A549 (cell line): Measurements from ENCODE around the gene TMPRSS11E.

Experiments
- CHD2 ChIP-seq: fragments of 150-350 bp; IDR thresholded peaks from 2 replicates; pipeline ENCODE4 v1.6.1; 2014; ENCODE audit warnings: low read length; ENCODE audit not compliant: partially characterized antibody
- CTCF ChIP-seq: fragments of >200 bp; sonication (Bioruptor Twin); formaldehyde crosslinking; IDR thresholded peaks from 3 replicates; pipeline ENCODE4 v1.5.1; 2016
- EHMT2 ChIP-seq: fragments of 200-600 bp; sonication (generic); IDR thresholded peaks from 2 replicates; pipeline ENCODE4 v1.6.1; 2016; ENCODE audit warnings: antibody characterized with exemption, low read depth, mild to moderate bottlenecking, moderate library complexity
- EP300 ChIP-seq, 2 experiments: fragments of >200 bp; sonication (Bioruptor Twin); formaldehyde crosslinking; IDR thresholded peaks; 2 replicates in 1 of 2; 3 replicates in 1 of 2; pipeline ENCODE4 v1.6.1; 2016 to 2017
- FOSL2 ChIP-seq, 2 experiments: fragments of 450-650 bp in 1 of 2; fragments of >200 bp in 1 of 2; sonication (Bioruptor Twin) in 1 of 2; formaldehyde crosslinking; IDR thresholded peaks; 2 replicates each; pipeline versions ENCODE4 v1.5.0 to v1.6.1; 2016 to 2020; ENCODE audit warnings: mild to moderate bottlenecking in 1 of 2, moderate library complexity in 1 of 2
- MAFK ChIP-seq: fragments of 450-650 bp; IDR thresholded peaks from 2 replicates; pipeline ENCODE4 v1.6.1; 2014; ENCODE audit not compliant: partially characterized antibody
- MAX ChIP-seq: IDR thresholded peaks from 2 replicates; pipeline ENCODE4 v1.6.1; 2012
- NFE2L2 ChIP-seq: fragments of 150-350 bp; conservative IDR thresholded peaks from 2 replicates; pipeline ENCODE4 v1.6.1; 2014; ENCODE audit warnings: low read length
- POLR2A ChIP-seq: IDR thresholded peaks from 2 replicates; pipeline ENCODE4 v1.6.1; 2012; ENCODE audit warnings: mild to moderate bottlenecking, low read length
- RAD21 ChIP-seq, 2 experiments: fragments of >200 bp in 1 of 2; sonication (Bioruptor Twin) in 1 of 2; formaldehyde crosslinking in 1 of 2; IDR thresholded peaks in 1 of 2; conservative IDR thresholded peaks in 1 of 2; 2 replicates in 1 of 2; 3 replicates in 1 of 2; pipeline ENCODE4 v1.6.1; 2012 to 2018; ENCODE audit warnings: inconsistent platforms in 1 of 2
- RARB ChIP-seq: fragments of 250-450 bp; sonication (Bioruptor Pico); IDR thresholded peaks from 2 replicates; pipeline ENCODE4 v1.8.0; 2021; ENCODE audit warnings: mild to moderate bottlenecking, moderate library complexity
- RCOR1 ChIP-seq: fragments of 150-350 bp; IDR thresholded peaks from 2 replicates; pipeline ENCODE4 v1.6.1; 2014; ENCODE audit warnings: antibody characterized with exemption, low read length, low read depth
- RFX5 ChIP-seq: fragments of 450-650 bp; IDR thresholded peaks from 2 replicates; pipeline ENCODE4 v1.7.1; 2014; ENCODE audit warnings: antibody characterized with exemption, mild to moderate bottlenecking, moderate library complexity

- no peak for TF ChIP-seq CTCF
- TF ChIP-seq CHD2 = no peak
- TF ChIP-seq FOSL2 (IDR thresholded peaks at IDR 0.05) = no peak
- no peak for TF ChIP-seq FOSL2 (CRISPR knock-in tag; IDR thresholded peaks at IDR 0.05)
- TF ChIP-seq RCOR1 = no peak
- no peak for TF ChIP-seq MAFK
- TF ChIP-seq MAX = no peak
- TF ChIP-seq POLR2A = no peak
- TF ChIP-seq EP300 (IDR thresholded peaks at IDR 0.05) = no peak
- no peak for TF ChIP-seq RFX5
- TF ChIP-seq RAD21 (conservative IDR thresholded peaks at IDR 0.05 in 1 of 2, IDR thresholded peaks at IDR 0.05 in 1 of 2) = no peak
- no peak for TF ChIP-seq RARB (CRISPR knock-in tag)
- no peak for TF ChIP-seq EHMT2
- TF ChIP-seq NFE2L2 = no peak
Observed at GRCh38 chr4:68536375-68536774, 89.1 kb downstream of the TMPRSS11E start.
